ENCODE results near the gene SMAP2.

Gene SMAP2

GRCh38 chr1:40422630-40423263, 49.2 kb downstream of the SMAP2 start:
- no peak for DNase-seq

- no peak for DNase-seq
These were observed 49.7 kb downstream of the SMAP2 start for GRCh38 chr1:40423264-40423642.

GRCh38 chr1:40423951-40424618, 50.6 kb downstream of the SMAP2 start:
- DNase-seq = no peak

GRCh38 chr1:40425198-40425597, 51.7 kb downstream of the SMAP2 start:
- DNase-seq = no peak

GRCh38 chr1:40431385-40431784, 57.9 kb downstream of the SMAP2 start:
- no peak for DNase-seq

- no peak for DNase-seq
These were observed 59.3 kb downstream of the SMAP2 start for GRCh38 chr1:40432644-40433390.

GRCh38 chr1:40435471-40435870, 61.9 kb downstream of the SMAP2 start:
- DNase-seq = no peak

- DNase-seq = no peak
These were observed 62.3 kb downstream of the SMAP2 start for GRCh38 chr1:40435876-40436275.

GRCh38 chr1:40438391-40439015, 65.0 kb downstream of the SMAP2 start:
- peak; percentile 32 for DNase-seq

GRCh38 chr1:40439247-40439646, 65.7 kb downstream of the SMAP2 start:
- no peak for DNase-seq

- DNase-seq = peak; percentile 91
These were observed 76.4 kb downstream of the SMAP2 start, which contains the start of gene ZFP69B for GRCh38 chr1:40449684-40450494. Gene ZFP69B, plus strand, starts transcription at chr1:40450476. Its CDS starts 486 bp downstream, at chr1:40450962.

GRCh38 chr1:40450495-40451237, 77.1 kb downstream of the SMAP2 start:
- peak; percentile 56 for DNase-seq

GRCh38 chr1:40451238-40451585, 77.7 kb downstream of the SMAP2 start:
- no peak for DNase-seq

GRCh38 chr1:40454873-40455272, 81.3 kb downstream of the SMAP2 start:
- DNase-seq = no peak

GRCh38 chr1:40462956-40463590, 89.5 kb downstream of the SMAP2 start:
- no peak for DNase-seq

- DNase-seq = no peak
These were observed 95.8 kb downstream of the SMAP2 start for GRCh38 chr1:40469327-40469726.

All from NCI-H69 (cell line).